ENCODE data around the gene ABCB1. TPM values are rescaled to one million over a fixed set of nuclear protein-coding genes. Genes with fewer than 3 reads are reported as not detected.
A peak's percentile ranks its signal among the peaks of the same experiment; 100 is the strongest.

The ABCB1 gene
- total and polyA plus RNA-seq, 2 of the 13 experiments (the other 11 are each of a cell fraction or from before 2014, with no cell fraction given) = 42.8 to 52.6 TPM

GRCh38 chr7:87600130-87601124 is at the start of gene ABCB1 (continued):
- TF ChIP-seq DMTF1 (CRISPR knock-in tag; IDR thresholded peaks at IDR 0.05) (no peak), ZNF451 (CRISPR knock-in tag; IDR thresholded peaks at IDR 0.05) (no peak), ISL2 (CRISPR knock-in tag; IDR thresholded peaks at IDR 0.05) (peak; percentile 20; the same call in 1 of the 2 replicates), NONO (IDR thresholded peaks at IDR 0.05) (no peak), NONO (CRISPR knock-in tag; conservative IDR thresholded peaks at IDR 0.05) (no peak), ZBTB38 (CRISPR knock-in tag; IDR thresholded peaks at IDR 0.05) (no peak), ZNF350 (CRISPR knock-in tag; IDR thresholded peaks at IDR 0.05; ENCODE audit: borderline replicate concordance, low read depth) (peak; percentile 88; the same call in 1 of the 2 replicates), RBM22 (optimal IDR thresholded peaks at IDR 0.05; ENCODE audit: low read length) (no peak), MEIS2 (CRISPR knock-in tag; IDR thresholded peaks at IDR 0.05) (0 out of 2 replicates have a peak, but pooled peaks have one; percentile 25), SMAD9 (CRISPR knock-in tag; IDR thresholded peaks at IDR 0.05) (no peak), TRIM24 (CRISPR knock-in tag; IDR thresholded peaks at IDR 0.05) (no peak), SSRP1 (CRISPR knock-in tag; IDR thresholded peaks at IDR 0.05) (no peak), ZFP82 (CRISPR knock-in tag; IDR thresholded peaks at IDR 0.05; ENCODE audit: borderline replicate concordance) (no peak), CCDC6 (CRISPR knock-in tag; IDR thresholded peaks at IDR 0.05) (no peak; the same call in 1 of the 2 replicates), HNF1A (IDR thresholded peaks at IDR 0.05; ENCODE audit: low read depth) (no peak), HNF1A (CRISPR knock-in tag; IDR thresholded peaks at IDR 0.05; ENCODE audit: borderline replicate concordance) (no peak), GMEB1 (CRISPR knock-in tag; IDR thresholded peaks at IDR 0.05; ENCODE audit: borderline replicate concordance) (peak; percentile 56; the same call in 1 of the 2 replicates), ZNF317 (CRISPR knock-in tag; IDR thresholded peaks at IDR 0.05) (peak; percentile 83), PBX2 (CRISPR knock-in tag; IDR thresholded peaks at IDR 0.05) (no peak), KDM2A (CRISPR knock-in tag; IDR thresholded peaks at IDR 0.05; ENCODE audit: borderline replicate concordance, low read depth) (peak; percentile 35; the same call in 1 of the 2 replicates)
